Vagina (tissue), 2 donors: ENCODE data around the gene CRADD. TPM values are rescaled to one million over a fixed set of nuclear protein-coding genes. Genes with fewer than 3 reads are reported as not detected.
"Not testable (repeated sequence)": the region's sequence is repeated elsewhere in the genome, so short reads cannot be mapped to it uniquely, and the experiment has no call there.

Experiments used
- DNase-seq, 2 donors: peaks; one replicate each; pipeline ENCODE4 v3.0.0-alpha.2; 2017; ENCODE audit errors: extremely low spot score in 2 of 2
- H3K27ac ChIP-seq: fragments of 200-600 bp; sonication (generic); one replicate; pipeline ENCODE4 v1.5.1; 2019
- H3K27me3 ChIP-seq: fragments of 200-600 bp; sonication (generic); one replicate; pipeline ENCODE4 v1.5.1; 2019
- H3K36me3 ChIP-seq, 2 donors: fragments of 200-600 bp; sonication (generic); one replicate each; pipeline ENCODE4 v1.5.1; 2017 to 2019
- H3K4me1 ChIP-seq: fragments of 200-600 bp; sonication (generic); one replicate; pipeline ENCODE4 v1.5.1; 2019
- H3K4me3 ChIP-seq, 2 donors: fragments of 200-600 bp; sonication (generic); 1 replicate in 1 of 2; 2 replicates in 1 of 2; pipeline ENCODE4 v1.5.1; 2016 to 2019
- H3K9me3 ChIP-seq: fragments of 200-600 bp; sonication (generic); one replicate; pipeline ENCODE4 v1.5.1; 2019
- POLR2A ChIP-seq, 2 donors: fragments of 450-650 bp; IDR thresholded peaks; one replicate each; pipeline ENCODE4 v1.6.1; 2017; ENCODE audit warnings: antibody characterized with exemption in 2 of 2, mild to moderate bottlenecking in 2 of 2, moderate library complexity in 2 of 2
- POLR2AphosphoS5 ChIP-seq, 2 donors: sonication (generic); formaldehyde crosslinking; IDR thresholded peaks; one replicate each; pipeline ENCODE4 v1.9.0; 2017; ENCODE audit warnings: antibody characterized with exemption in 2 of 2, mild to moderate bottlenecking in 2 of 2, low read depth in 1 of 2; ENCODE audit not compliant: insufficient read depth in 1 of 2
- intact Hi-C: fragments of 100-400 bp; cut with DNase I; formaldehyde crosslinking; loops from one replicate; pipeline ENCODE4 v1.15.1; 2023
- total RNA-seq: library from RNA; depleted of rRNA; stranded (reverse); fragments of >200 nt; gene quantifications from one replicate; pipeline ENCODE4 v1.2.3, GENCODE V29; 2016
- TF ChIP-seq, protein P1 (sequence below), 3 experiments: fragments of 450-650 bp in 2 of 3; fragments of 200-600 bp in 1 of 3; sonication (generic) in 1 of 3; IDR thresholded peaks; one replicate each; pipeline ENCODE4 v1.5.1; 2017 to 2019; ENCODE audit warnings: antibody characterized with exemption in 3 of 3, mild to moderate bottlenecking in 2 of 3, moderate library complexity in 2 of 3

CRADD gene
- total RNA-seq, 1 donor from 2014 or later, result 40.8 TPM

DNA sequence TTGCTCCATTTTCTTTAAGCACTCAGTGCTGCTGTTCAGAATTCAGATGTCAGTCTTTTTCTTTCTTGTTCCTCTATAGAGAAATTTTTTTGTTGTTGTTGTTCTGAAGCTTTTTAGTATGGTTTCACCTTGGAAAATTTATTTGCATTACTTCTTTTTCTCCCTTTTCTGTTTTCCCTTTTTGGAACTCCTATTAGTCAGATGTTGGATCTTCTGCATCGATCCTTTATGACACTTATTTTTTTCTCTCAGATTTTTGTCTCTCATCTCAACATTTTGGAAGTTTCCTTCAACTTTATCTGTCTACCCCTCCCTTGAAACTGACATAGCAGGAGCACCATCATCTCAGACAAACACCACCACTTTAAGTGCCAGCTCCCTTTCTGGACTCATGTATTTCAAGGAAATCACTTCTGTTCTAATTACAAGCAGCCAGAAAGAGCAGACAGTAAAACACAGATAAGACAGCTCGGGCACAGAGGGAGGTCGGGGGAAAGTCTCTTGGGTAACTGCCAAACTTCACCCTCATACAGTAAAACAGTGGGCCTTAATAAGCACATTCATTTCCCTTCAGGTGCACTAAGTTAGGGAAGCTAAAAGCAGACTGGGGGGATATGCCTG, 248.5 kb downstream of the CRADD start:
- H3K27me3 ChIP-seq, result no peaks in the 10 kb centered on the region
- intact Hi-C loops, result no loop called here

DNA sequence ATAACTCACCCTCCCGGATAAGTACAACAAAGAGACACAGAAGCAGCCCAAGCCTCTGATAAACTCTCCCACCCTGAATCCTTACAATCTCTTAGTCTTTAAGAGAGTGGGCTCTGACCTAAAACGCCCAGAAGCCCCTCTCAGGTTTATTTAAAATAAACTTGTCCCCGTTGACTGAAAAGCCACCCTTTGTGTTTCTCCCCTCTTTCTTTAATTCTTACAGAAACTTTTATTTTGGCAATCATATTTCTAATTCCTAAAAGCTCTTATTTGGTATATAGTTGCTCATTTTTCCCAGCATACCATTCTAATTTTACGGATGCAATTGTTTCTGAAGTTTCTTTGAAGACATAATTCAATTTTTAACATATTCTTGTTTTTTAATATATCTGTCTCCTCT, 249.1 kb downstream of the CRADD start:
- H3K27me3 ChIP-seq, result no peaks in the 10 kb centered on the region
- TF ChIP-seq POLR2A (IDR thresholded peaks at IDR 0.05) (no peak), POLR2AphosphoS5 (IDR thresholded peaks at IDR 0.05; ENCODE audit: insufficient read depth in 1 of 2, low read depth in 1 of 2) (no peak)
- TF ChIP-seq, protein P1, sequence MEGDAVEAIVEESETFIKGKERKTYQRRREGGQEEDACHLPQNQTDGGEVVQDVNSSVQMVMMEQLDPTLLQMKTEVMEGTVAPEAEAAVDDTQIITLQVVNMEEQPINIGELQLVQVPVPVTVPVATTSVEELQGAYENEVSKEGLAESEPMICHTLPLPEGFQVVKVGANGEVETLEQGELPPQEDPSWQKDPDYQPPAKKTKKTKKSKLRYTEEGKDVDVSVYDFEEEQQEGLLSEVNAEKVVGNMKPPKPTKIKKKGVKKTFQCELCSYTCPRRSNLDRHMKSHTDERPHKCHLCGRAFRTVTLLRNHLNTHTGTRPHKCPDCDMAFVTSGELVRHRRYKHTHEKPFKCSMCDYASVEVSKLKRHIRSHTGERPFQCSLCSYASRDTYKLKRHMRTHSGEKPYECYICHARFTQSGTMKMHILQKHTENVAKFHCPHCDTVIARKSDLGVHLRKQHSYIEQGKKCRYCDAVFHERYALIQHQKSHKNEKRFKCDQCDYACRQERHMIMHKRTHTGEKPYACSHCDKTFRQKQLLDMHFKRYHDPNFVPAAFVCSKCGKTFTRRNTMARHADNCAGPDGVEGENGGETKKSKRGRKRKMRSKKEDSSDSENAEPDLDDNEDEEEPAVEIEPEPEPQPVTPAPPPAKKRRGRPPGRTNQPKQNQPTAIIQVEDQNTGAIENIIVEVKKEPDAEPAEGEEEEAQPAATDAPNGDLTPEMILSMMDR (IDR thresholded peaks at IDR 0.05), result no peak
- no peak overlapping the region for H3K4me3 ChIP-seq
- DNase-seq, result no peak
- H3K9me3 ChIP-seq, result peaks cover 7% of the 10 kb centered on the region
- no peak overlapping the region for H3K27ac ChIP-seq
- no peaks in the 10 kb centered on the region for H3K36me3 ChIP-seq
- no peaks in the 10 kb centered on the region for H3K4me1 ChIP-seq
- intact Hi-C loops, result no loop called here

More for the DNA sequence above, 248.5 kb downstream of the CRADD start:
- Histone ChIP-seq H3K27ac (no peak overlapping the region), H3K9me3 (peaks cover 7% of the 10 kb centered on the region), H3K36me3 (no peaks in the 10 kb centered on the region), H3K4me3 (no peak overlapping the region), H3K4me1 (no peaks in the 10 kb centered on the region)
- DNase-seq, result no peak
- TF ChIP-seq POLR2AphosphoS5 (IDR thresholded peaks at IDR 0.05; ENCODE audit: insufficient read depth in 1 of 2, low read depth in 1 of 2) (no peak), POLR2A (IDR thresholded peaks at IDR 0.05) (no peak)
- TF ChIP-seq, protein P1 (IDR thresholded peaks at IDR 0.05), result no peak

DNA sequence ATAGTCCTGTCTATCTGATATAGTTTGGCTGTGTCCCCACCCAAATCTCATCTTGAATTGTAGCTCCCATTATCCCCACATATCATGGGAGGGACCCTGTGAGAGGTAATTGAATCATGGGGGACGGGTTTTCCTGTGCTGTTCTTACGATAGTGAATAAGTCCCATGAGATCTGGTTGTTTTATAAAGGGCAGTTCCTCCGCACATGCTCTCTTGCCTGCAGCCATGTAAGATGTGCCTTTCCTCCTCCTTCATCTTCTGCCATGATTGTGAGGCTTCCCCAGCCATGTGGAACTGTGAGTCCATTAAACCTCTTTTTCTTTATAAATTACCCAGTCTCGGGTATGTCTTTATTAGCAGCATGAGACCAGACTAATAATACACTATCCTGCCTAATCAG, 251.9 kb downstream of the CRADD start:
- H3K4me1 ChIP-seq, intact Hi-C loops, H3K36me3 ChIP-seq, H3K27me3 ChIP-seq, H3K9me3 ChIP-seq, H3K4me3 ChIP-seq, H3K27ac ChIP-seq, DNase-seq: not testable (repeated sequence)

DNA sequence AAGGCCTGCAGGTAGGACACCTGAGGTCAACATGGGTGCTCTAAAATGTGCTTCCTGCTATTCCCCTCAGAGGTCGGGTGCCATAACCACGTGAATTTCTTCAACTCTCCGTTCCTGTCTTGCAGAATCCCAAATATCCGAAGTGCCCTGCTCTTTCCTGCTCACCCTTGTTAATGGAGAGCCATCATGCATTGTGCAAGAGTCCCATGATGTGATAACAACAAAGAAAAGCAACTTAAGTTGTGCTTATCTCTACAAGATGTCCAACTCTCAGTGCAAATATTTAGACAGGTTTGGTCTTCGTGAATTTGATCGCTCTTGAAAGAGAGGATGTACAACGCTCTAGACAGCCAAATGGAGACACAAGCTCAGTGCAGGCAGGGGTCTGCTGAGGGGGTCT, 260.6 kb downstream of the CRADD start:
- no peaks in the 10 kb centered on the region for H3K36me3 ChIP-seq
- no peak overlapping the region for H3K27ac ChIP-seq
- H3K4me3 ChIP-seq, result no peak overlapping the region
- TF ChIP-seq POLR2A (IDR thresholded peaks at IDR 0.05) (no peak), POLR2AphosphoS5 (IDR thresholded peaks at IDR 0.05; ENCODE audit: insufficient read depth in 1 of 2, low read depth in 1 of 2) (no peak)
- TF ChIP-seq, protein P1 (IDR thresholded peaks at IDR 0.05), result no peak
- DNase-seq, result no peak
- no peaks in the 10 kb centered on the region for H3K27me3 ChIP-seq
- intact Hi-C loops, result no loop called here
- no peaks in the 10 kb centered on the region for H3K4me1 ChIP-seq
- H3K9me3 ChIP-seq, result no peaks in the 10 kb centered on the region

DNA sequence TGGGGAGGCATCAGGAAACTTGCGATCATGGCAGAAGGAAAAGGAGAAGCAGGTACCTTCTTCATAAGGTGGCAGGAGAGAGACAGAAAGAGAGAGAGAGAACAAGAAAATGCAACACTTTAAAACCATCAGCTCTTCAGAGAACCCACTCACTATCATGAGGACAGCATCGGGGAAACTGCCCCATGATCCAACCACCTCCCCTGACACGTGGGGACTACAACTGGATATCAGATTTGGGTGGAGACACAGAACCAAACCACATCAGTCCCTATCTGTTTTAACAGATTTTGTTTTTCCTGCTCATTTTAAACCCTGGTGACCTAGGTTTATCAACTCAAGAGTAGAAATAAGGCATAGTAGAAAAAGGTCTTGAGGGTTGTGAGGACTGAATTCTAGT, 261.1 kb downstream of the CRADD start:
- H3K27ac ChIP-seq, result no peak overlapping the region
- no peaks in the 10 kb centered on the region for H3K4me1 ChIP-seq
- no peaks in the 10 kb centered on the region for H3K9me3 ChIP-seq
- intact Hi-C loops, result no loop called here
- TF ChIP-seq POLR2AphosphoS5 (IDR thresholded peaks at IDR 0.05; ENCODE audit: insufficient read depth in 1 of 2, low read depth in 1 of 2) (no peak), POLR2A (IDR thresholded peaks at IDR 0.05) (no peak)
- TF ChIP-seq, protein P1 (IDR thresholded peaks at IDR 0.05), result no peak
- H3K4me3 ChIP-seq, result no peak overlapping the region
- no peaks in the 10 kb centered on the region for H3K36me3 ChIP-seq
- DNase-seq, result no peak
- no peaks in the 10 kb centered on the region for H3K27me3 ChIP-seq
